Breast epithelium (tissue), 3 donors: Measurements from ENCODE around the gene SPECC1L.
"Not testable (repeated sequence)": the region's sequence is repeated elsewhere in the genome, so short reads cannot be mapped to it uniquely, and the experiment has no call there.

ENCODE experiments used
- POLR2A ChIP-seq: fragments of 450-650 bp; IDR thresholded peaks from one replicate; pipeline ENCODE4 v1.6.1; 2016; ENCODE audit warnings: antibody characterized with exemption, mild to moderate bottlenecking, moderate library complexity
- TF ChIP-seq, protein P1 (sequence below), 3 donors: fragments of 450-650 bp; IDR thresholded peaks; one replicate each; pipeline ENCODE4 v1.5.1; 2016 to 2017; ENCODE audit warnings: antibody characterized with exemption in 3 of 3, mild to moderate bottlenecking in 3 of 3, moderate library complexity in 3 of 3

DNA sequence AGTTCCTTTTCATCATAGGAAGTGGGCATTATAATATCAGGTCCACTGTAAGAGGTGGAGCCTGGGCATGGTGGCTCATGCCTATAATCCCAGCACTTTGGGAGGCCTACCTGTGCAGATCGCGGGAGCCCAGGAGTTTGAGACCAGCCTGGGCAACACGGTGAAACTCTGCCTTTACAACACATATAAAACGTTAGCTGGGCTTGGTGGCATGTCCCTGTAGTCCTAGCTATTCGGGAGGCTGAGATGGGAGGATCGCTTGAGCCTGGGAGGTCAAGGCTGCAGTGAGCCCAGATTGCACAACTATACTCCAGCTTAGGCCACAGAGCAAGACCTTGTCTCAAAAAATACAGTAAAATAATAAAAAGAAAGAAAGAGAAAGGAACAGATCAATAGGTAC is 4.1 kb upstream of the SPECC1L start:
- not testable (repeated sequence) for TF ChIP-seq POLR2A
- TF ChIP-seq, protein P1, sequence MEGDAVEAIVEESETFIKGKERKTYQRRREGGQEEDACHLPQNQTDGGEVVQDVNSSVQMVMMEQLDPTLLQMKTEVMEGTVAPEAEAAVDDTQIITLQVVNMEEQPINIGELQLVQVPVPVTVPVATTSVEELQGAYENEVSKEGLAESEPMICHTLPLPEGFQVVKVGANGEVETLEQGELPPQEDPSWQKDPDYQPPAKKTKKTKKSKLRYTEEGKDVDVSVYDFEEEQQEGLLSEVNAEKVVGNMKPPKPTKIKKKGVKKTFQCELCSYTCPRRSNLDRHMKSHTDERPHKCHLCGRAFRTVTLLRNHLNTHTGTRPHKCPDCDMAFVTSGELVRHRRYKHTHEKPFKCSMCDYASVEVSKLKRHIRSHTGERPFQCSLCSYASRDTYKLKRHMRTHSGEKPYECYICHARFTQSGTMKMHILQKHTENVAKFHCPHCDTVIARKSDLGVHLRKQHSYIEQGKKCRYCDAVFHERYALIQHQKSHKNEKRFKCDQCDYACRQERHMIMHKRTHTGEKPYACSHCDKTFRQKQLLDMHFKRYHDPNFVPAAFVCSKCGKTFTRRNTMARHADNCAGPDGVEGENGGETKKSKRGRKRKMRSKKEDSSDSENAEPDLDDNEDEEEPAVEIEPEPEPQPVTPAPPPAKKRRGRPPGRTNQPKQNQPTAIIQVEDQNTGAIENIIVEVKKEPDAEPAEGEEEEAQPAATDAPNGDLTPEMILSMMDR (IDR thresholded peaks at IDR 0.05): not testable (repeated sequence)
